SU-DHL-6 (cell line): ENCODE data around the gene PDZD2.
"Not testable (repeated sequence)": the region's sequence is repeated elsewhere in the genome, so short reads cannot be mapped to it uniquely, and the experiment has no call there.

Source experiments
- H2AFZ ChIP-seq: fragments of 200-600 bp; sonication (generic); 2 replicates; pipeline ENCODE4 v1.6.1; 2014; ENCODE audit warnings: low read depth, mild to moderate bottlenecking, moderate library complexity, mixed read lengths, antibody characterized with exemption, low read length; ENCODE audit not compliant: severe bottlenecking
- H3F3A ChIP-seq: fragments of 200-600 bp; shearing (Covaris generic); 2 replicates; pipeline ENCODE4 v1.6.0; 2016; ENCODE audit warnings: antibody characterized with exemption, mild to moderate bottlenecking; ENCODE audit not compliant: insufficient read depth
- H3K27ac ChIP-seq: fragments of 200-600 bp; sonication (generic); 2 replicates; pipeline ENCODE4 v1.5.1; 2016; ENCODE audit warnings: low read depth, mild to moderate bottlenecking, low read length, moderate library complexity, mixed read lengths
- H3K27me3 ChIP-seq: fragments of 200-600 bp; sonication (generic), shearing (Covaris generic); 2 replicates; pipeline ENCODE4 v1.6.0; 2014; ENCODE audit warnings: mild to moderate bottlenecking, low read length
- H3K36me3 ChIP-seq: fragments of 200-600 bp; sonication (generic); 2 replicates; pipeline ENCODE4 v1.6.1; 2014; ENCODE audit warnings: mild to moderate bottlenecking, low read length, mixed read lengths
- H3K4me2 ChIP-seq: fragments of 300-600, 200-600 bp; shearing (Covaris generic), sonication (generic); 2 replicates; pipeline ENCODE4 v1.6.0; 2014; ENCODE audit warnings: low read length, low read depth, mild to moderate bottlenecking; ENCODE audit not compliant: poor library complexity, severe bottlenecking
- H3K4me3 ChIP-seq: fragments of 200-600 bp; sonication (generic); 2 replicates; pipeline ENCODE4 v1.5.1; 2014; ENCODE audit warnings: antibody characterized with exemption, low read length, mild to moderate bottlenecking, mixed read lengths; ENCODE audit not compliant: insufficient read depth, poor library complexity, severe bottlenecking
- H3K79me2 ChIP-seq: fragments of 200-600 bp; sonication (generic); 2 replicates; pipeline ENCODE4 v1.6.1; 2014; ENCODE audit warnings: mild to moderate bottlenecking, low read length, moderate library complexity; ENCODE audit not compliant: insufficient read depth
- H3K9ac ChIP-seq: fragments of 200-600 bp; sonication (generic); 2 replicates; pipeline ENCODE4 v1.7.0; 2014; ENCODE audit warnings: mild to moderate bottlenecking, low read length
- H3K9me2 ChIP-seq: fragments of 200-600 bp; sonication (generic); replicated peaks from 2 replicates; pipeline ENCODE4 v1.6.1; 2014; ENCODE audit warnings: low read length; ENCODE audit not compliant: insufficient read depth
- H3K9me3 ChIP-seq: fragments of 200-600 bp; sonication (generic); 2 replicates; pipeline ENCODE4 v1.6.1; 2014; ENCODE audit warnings: low read length, mixed read lengths; ENCODE audit not compliant: insufficient read depth
- H4K20me1 ChIP-seq: fragments of 200-600 bp; sonication (generic); 2 replicates; pipeline ENCODE4 v1.6.1; 2014; ENCODE audit warnings: low read depth, mild to moderate bottlenecking, antibody characterized with exemption, low read length, moderate library complexity, mixed read lengths
- CTCF ChIP-seq: fragments of 200-600 bp; sonication (generic); IDR thresholded peaks from one replicate; pipeline ENCODE4 v1.5.1; 2017; ENCODE audit warnings: antibody characterized with exemption, mild to moderate bottlenecking, low read length, moderate library complexity; ENCODE audit not compliant: insufficient read depth, poor library complexity, severe bottlenecking
- EZH2phosphoT487 ChIP-seq: fragments of 200-600 bp; sonication (generic), shearing (Covaris generic); conservative IDR thresholded peaks from 2 replicates; pipeline ENCODE4 v1.6.1; 2018; ENCODE audit warnings: mild to moderate bottlenecking, antibody characterized with exemption, low read length, moderate library complexity, mixed read lengths

Gene PDZD2

GRCh38 chr5:31725996-31726395 is 87.1 kb downstream of the PDZD2 start:
- Histone ChIP-seq H3K36me3 (no peaks in the 10 kb centered on the region), H3F3A (no peaks in the 10 kb centered on the region), H3K79me2 (no peaks in the 10 kb centered on the region), H3K4me3 (no peak overlapping the region), H2AFZ (no peak overlapping the region), H3K9ac (no peak overlapping the region), H3K27me3 (no peaks in the 10 kb centered on the region), H3K27ac (no peak overlapping the region), H3K4me2 (no peak overlapping the region), H3K9me3 (no peaks in the 10 kb centered on the region), H3K9me2 (no peaks in the 10 kb centered on the region), H4K20me1 (no peaks in the 10 kb centered on the region)
- TF ChIP-seq CTCF (no peak), EZH2phosphoT487 (no peak)

- no peak overlapping the region for H3K4me3 ChIP-seq
- TF ChIP-seq CTCF (no peak), EZH2phosphoT487 (no peak)
- H3K9ac ChIP-seq = no peak overlapping the region
- no peaks in the 10 kb centered on the region for H3K36me3 ChIP-seq
- no peak overlapping the region for H3K4me2 ChIP-seq
- H3K27ac ChIP-seq = no peak overlapping the region
- no peaks in the 10 kb centered on the region for H3K9me3 ChIP-seq
- no peaks in the 10 kb centered on the region for H3K9me2 ChIP-seq
- H2AFZ ChIP-seq = no peak overlapping the region
- H3F3A ChIP-seq = no peaks in the 10 kb centered on the region
- no peaks in the 10 kb centered on the region for H4K20me1 ChIP-seq
- H3K27me3 ChIP-seq = no peaks in the 10 kb centered on the region; the same call in 1 of the 2 replicates
- H3K79me2 ChIP-seq = no peaks in the 10 kb centered on the region
Observed at GRCh38 chr5:31726952-31727351, 88.0 kb downstream of the PDZD2 start.

- Histone ChIP-seq H3K9me2 (no peaks in the 10 kb centered on the region), H4K20me1 (no peaks in the 10 kb centered on the region)
- TF ChIP-seq CTCF (no peak), EZH2phosphoT487 (no peak)
Observed at GRCh38 chr5:31728039-31728438, 89.1 kb downstream of the PDZD2 start.

GRCh38 chr5:31728806-31729205 is 89.9 kb downstream of the PDZD2 start:
- not testable (repeated sequence) for H2AFZ ChIP-seq, H3K9ac ChIP-seq, H3K9me2 ChIP-seq, H3K4me3 ChIP-seq, H3K4me2 ChIP-seq, H3K36me3 ChIP-seq, H3K9me3 ChIP-seq, H3F3A ChIP-seq, H3K27me3 ChIP-seq, H3K79me2 ChIP-seq, H4K20me1 ChIP-seq, H3K27ac ChIP-seq

More at GRCh38 chr5:31728039-31728438, 89.1 kb downstream of the PDZD2 start:
- Histone ChIP-seq H3K36me3 (no peaks in the 10 kb centered on the region), H3F3A (no peaks in the 10 kb centered on the region), H3K27ac (no peak overlapping the region), H3K4me3 (no peak overlapping the region), H3K27me3 (no peaks in the 10 kb centered on the region; the same call in 1 of the 2 replicates), H2AFZ (no peak overlapping the region), H3K9ac (no peak overlapping the region), H3K79me2 (no peaks in the 10 kb centered on the region), H3K4me2 (no peak overlapping the region), H3K9me3 (no peaks in the 10 kb centered on the region)
